GM08714 (cell line): ENCODE results near the gene SPIRE2.
"Not testable (repeated sequence)": the region's sequence is repeated elsewhere in the genome, so short reads cannot be mapped to it uniquely, and the experiment has no call there.

ENCODE experiments used
- H3K4me3 ChIP-seq: fragments of 200-500 bp; sonication (Bioruptor generic); 2 replicates; pipeline ENCODE4 v1.5.1; 2014; ENCODE audit warnings: mild to moderate bottlenecking, low read length, inconsistent platforms
- ZNF274 ChIP-seq: IDR thresholded peaks from 2 replicates; pipeline ENCODE4 v1.6.1; 2012; ENCODE audit warnings: mild to moderate bottlenecking, low read depth, low read length

SPIRE2 gene

GRCh38 chr16:89828199-89828869 is at the start of gene SPIRE2:
SPIRE2 (plus strand) TSS chr16:89828475; CDS start chr16:89828551, 76 bp downstream.
- H3K4me3 ChIP-seq, result peak within 1 kb of the TSS; percentile 39; the same call in 1 of the 2 replicates
- no peak for TF ChIP-seq ZNF274

GRCh38 chr16:89779231-89779908 is 48.9 kb upstream of the SPIRE2 start:
- no peak for TF ChIP-seq ZNF274
- no peak overlapping the region for H3K4me3 ChIP-seq

GRCh38 chr16:89779909-89780305 is 48.4 kb upstream of the SPIRE2 start:
- no peak for TF ChIP-seq ZNF274
- H3K4me3 ChIP-seq, result no peak overlapping the region

- no peak overlapping the region for H3K4me3 ChIP-seq
Observed at GRCh38 chr16:89782489-89782888, 45.8 kb upstream of the SPIRE2 start.

GRCh38 chr16:89783952-89784351 is 44.3 kb upstream of the SPIRE2 start:
- H3K4me3 ChIP-seq, result not testable (repeated sequence)

More at GRCh38 chr16:89782489-89782888, 45.8 kb upstream of the SPIRE2 start:
- TF ChIP-seq ZNF274, result no peak

GRCh38 chr16:89784406-89784805 is 43.9 kb upstream of the SPIRE2 start:
- TF ChIP-seq ZNF274, result no peak
- no peak overlapping the region for H3K4me3 ChIP-seq

- no peak overlapping the region for H3K4me3 ChIP-seq
- no peak for TF ChIP-seq ZNF274
Observed at GRCh38 chr16:89785523-89786155, 42.6 kb upstream of the SPIRE2 start.

GRCh38 chr16:89786474-89787364 is 41.6 kb upstream of the SPIRE2 start:
- H3K4me3 ChIP-seq, result no peak overlapping the region
- TF ChIP-seq ZNF274, result no peak

- H3K4me3 ChIP-seq, result no peak overlapping the region
- TF ChIP-seq ZNF274, result no peak
Observed at GRCh38 chr16:89787365-89787805, 40.9 kb upstream of the SPIRE2 start.

- H3K4me3 ChIP-seq, result no peak overlapping the region
- no peak for TF ChIP-seq ZNF274
Observed at GRCh38 chr16:89791278-89791995, 36.8 kb upstream of the SPIRE2 start.

GRCh38 chr16:89793092-89793491 is 35.2 kb upstream of the SPIRE2 start:
- H3K4me3 ChIP-seq, result not testable (repeated sequence)

- TF ChIP-seq ZNF274, result no peak
- no peak overlapping the region for H3K4me3 ChIP-seq
Observed at GRCh38 chr16:89793955-89794354, 34.3 kb upstream of the SPIRE2 start.

GRCh38 chr16:89795676-89796075 is 32.6 kb upstream of the SPIRE2 start:
- no peak for TF ChIP-seq ZNF274
- no peak overlapping the region for H3K4me3 ChIP-seq
